OCI-LY1 (cell line): ENCODE measurements around the gene SERPINA5.

Source experiments
- H2AFZ ChIP-seq: fragments of 200-600 bp; sonication (generic), shearing (Covaris generic); 2 replicates; pipeline ENCODE4 v1.6.0; 2014; ENCODE audit warnings: antibody characterized with exemption, mild to moderate bottlenecking, low read length
- H3F3A ChIP-seq: fragments of 200-600 bp; sonication (generic), shearing (Covaris generic); 2 replicates; pipeline ENCODE4 v1.6.0; 2014; ENCODE audit warnings: mild to moderate bottlenecking, antibody characterized with exemption, low read length, moderate library complexity; ENCODE audit not compliant: insufficient read depth
- H3K27ac ChIP-seq: fragments of 200-600 bp; sonication (generic); 2 replicates; pipeline ENCODE4 v1.5.1; 2014; ENCODE audit warnings: low read length, mixed run types, mild to moderate bottlenecking, low read depth; ENCODE audit not compliant: poor library complexity, severe bottlenecking
- H3K27me3 ChIP-seq: fragments of 200-600 bp; sonication (generic); 2 replicates; pipeline ENCODE4 v1.6.0; 2014; ENCODE audit warnings: antibody characterized with exemption, mild to moderate bottlenecking, low read length, moderate library complexity; ENCODE audit not compliant: insufficient read depth
- H3K36me3 ChIP-seq: fragments of 200-600 bp; sonication (generic); 2 replicates; pipeline ENCODE4 v1.6.1; 2014; ENCODE audit warnings: mild to moderate bottlenecking, antibody characterized with exemption, low read length, moderate library complexity, mixed read lengths; ENCODE audit not compliant: insufficient read depth
- H3K4me1 ChIP-seq: fragments of 200-600 bp; sonication (generic); 2 replicates; pipeline ENCODE4 v1.5.1; 2014; ENCODE audit warnings: mild to moderate bottlenecking, low read length, moderate library complexity; ENCODE audit not compliant: insufficient read depth, severe bottlenecking
- H3K4me2 ChIP-seq: fragments of 200-600 bp; sonication (generic), shearing (Covaris generic); 2 replicates; pipeline ENCODE4 v1.6.1; 2014; ENCODE audit warnings: low read length
- H3K4me3 ChIP-seq: fragments of 200-600 bp; sonication (generic); 2 replicates; pipeline ENCODE4 v1.5.1; 2014; ENCODE audit warnings: low read length, low read depth, mild to moderate bottlenecking, mixed read lengths; ENCODE audit not compliant: poor library complexity, severe bottlenecking
- H3K79me2 ChIP-seq: fragments of 200-600 bp; shearing (Covaris generic); 2 replicates; pipeline ENCODE4 v1.6.1; 2016; ENCODE audit warnings: mixed run types, low read length, mixed read lengths; ENCODE audit not compliant: insufficient read depth
- H3K9ac ChIP-seq: fragments of 200-600 bp; sonication (generic), shearing (Covaris generic); 2 replicates; pipeline ENCODE4 v1.6.1; 2014; ENCODE audit warnings: mild to moderate bottlenecking, low read length, mixed read lengths
- H3K9me2 ChIP-seq: fragments of 200-600 bp; sonication (generic), shearing (Covaris generic); 2 replicates; pipeline ENCODE4 v1.6.1; 2014; ENCODE audit warnings: low read depth, mild to moderate bottlenecking, low read length, mixed read lengths
- H3K9me3 ChIP-seq: fragments of 200-600 bp; shearing (Covaris generic); 2 replicates; pipeline ENCODE4 v1.6.1; 2014; ENCODE audit warnings: low read length, mixed read lengths
- H4K20me1 ChIP-seq: fragments of 200-600 bp; sonication (generic), shearing (Covaris generic); 2 replicates; pipeline ENCODE4 v1.6.0; 2016; ENCODE audit warnings: mild to moderate bottlenecking, low read length; ENCODE audit not compliant: insufficient read depth
- CTCF ChIP-seq: fragments of 200-600 bp; sonication (generic), shearing (Covaris generic); IDR thresholded peaks from 2 replicates; pipeline ENCODE4 v1.5.1; 2017; ENCODE audit warnings: mild to moderate bottlenecking, antibody characterized with exemption, low read length, moderate library complexity, mixed read lengths
- EZH2 ChIP-seq: fragments of 200-600 bp; sonication (generic), shearing (Covaris generic); IDR thresholded peaks from 2 replicates; pipeline ENCODE4 v1.8.0; 2017; ENCODE audit warnings: borderline replicate concordance, mixed run types, mild to moderate bottlenecking, antibody characterized with exemption, low read length, moderate library complexity, mixed read lengths

Gene SERPINA5

DNA sequence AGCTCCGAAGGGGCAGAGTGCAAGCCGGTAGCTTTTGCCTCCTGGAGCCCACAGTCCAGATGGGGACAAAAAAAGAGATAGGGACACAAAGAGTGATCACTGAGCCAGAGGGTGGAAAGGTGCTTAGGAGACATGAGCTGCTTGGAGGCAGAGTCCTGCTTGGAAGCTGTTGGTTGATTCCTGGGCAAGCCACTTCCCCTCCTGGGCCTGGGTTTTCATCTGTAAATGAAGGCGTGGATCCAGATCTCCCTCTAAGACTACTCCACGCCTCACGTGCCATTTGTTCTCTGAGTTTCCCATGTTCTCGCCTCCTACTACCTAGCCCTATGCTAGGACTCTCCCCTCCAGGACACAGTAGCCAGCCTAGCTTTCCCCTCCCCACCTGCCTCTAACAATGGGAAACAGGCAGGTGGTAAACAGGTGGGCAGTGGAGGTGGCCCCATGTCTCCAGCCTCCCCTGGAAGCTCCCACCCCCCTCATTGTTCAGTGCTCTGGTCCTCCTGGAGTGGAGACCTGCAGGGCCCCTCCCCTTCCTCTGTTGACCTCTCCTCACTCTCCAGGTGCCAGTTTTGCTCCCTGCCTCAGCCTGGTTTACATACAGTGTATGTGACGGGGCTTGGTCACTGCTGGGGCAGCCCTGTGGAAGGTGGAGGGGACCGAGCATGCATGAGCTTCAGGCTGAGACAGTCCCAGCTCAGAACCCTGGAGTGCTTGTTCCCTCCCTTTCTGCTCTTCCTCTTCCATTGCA lies 34.8 kb downstream of the SERPINA5 start:
- Histone ChIP-seq H3K9me2 (no peaks in the 10 kb centered on the region), H3K9ac (no peak overlapping the region), H4K20me1 (no peaks in the 10 kb centered on the region), H3K27me3 (no peaks in the 10 kb centered on the region), H3K36me3 (no peaks in the 10 kb centered on the region; the same call in 1 of the 2 replicates), H3F3A (no peaks in the 10 kb centered on the region), H3K4me1 (no peaks in the 10 kb centered on the region), H3K4me2 (no peak overlapping the region), H3K4me3 (no peak overlapping the region), H2AFZ (no peak overlapping the region), H3K27ac (no peak overlapping the region), H3K79me2 (no peaks in the 10 kb centered on the region), H3K9me3 (0 out of 2 replicates have a peak, but pooled peaks cover 2% of the 10 kb centered on the region)
- no peak for TF ChIP-seq CTCF
- no peak for TF ChIP-seq EZH2

- Histone ChIP-seq H3K36me3 (no peaks in the 10 kb centered on the region; the same call in 1 of the 2 replicates), H3K9me3 (0 out of 2 replicates have a peak, but pooled peaks cover 2% of the 10 kb centered on the region), H2AFZ (no peak overlapping the region), H3K4me2 (no peak overlapping the region), H3K27me3 (no peaks in the 10 kb centered on the region), H3K4me3 (no peak overlapping the region), H3F3A (no peaks in the 10 kb centered on the region), H3K9ac (no peak overlapping the region), H3K9me2 (no peaks in the 10 kb centered on the region), H3K79me2 (no peaks in the 10 kb centered on the region), H4K20me1 (no peaks in the 10 kb centered on the region), H3K4me1 (no peaks in the 10 kb centered on the region), H3K27ac (no peak overlapping the region)
- no peak for TF ChIP-seq CTCF
- TF ChIP-seq EZH2, result no peak
These were observed 36.2 kb downstream of the SERPINA5 start for GRCh38 chr14:94617366-94617941.

DNA sequence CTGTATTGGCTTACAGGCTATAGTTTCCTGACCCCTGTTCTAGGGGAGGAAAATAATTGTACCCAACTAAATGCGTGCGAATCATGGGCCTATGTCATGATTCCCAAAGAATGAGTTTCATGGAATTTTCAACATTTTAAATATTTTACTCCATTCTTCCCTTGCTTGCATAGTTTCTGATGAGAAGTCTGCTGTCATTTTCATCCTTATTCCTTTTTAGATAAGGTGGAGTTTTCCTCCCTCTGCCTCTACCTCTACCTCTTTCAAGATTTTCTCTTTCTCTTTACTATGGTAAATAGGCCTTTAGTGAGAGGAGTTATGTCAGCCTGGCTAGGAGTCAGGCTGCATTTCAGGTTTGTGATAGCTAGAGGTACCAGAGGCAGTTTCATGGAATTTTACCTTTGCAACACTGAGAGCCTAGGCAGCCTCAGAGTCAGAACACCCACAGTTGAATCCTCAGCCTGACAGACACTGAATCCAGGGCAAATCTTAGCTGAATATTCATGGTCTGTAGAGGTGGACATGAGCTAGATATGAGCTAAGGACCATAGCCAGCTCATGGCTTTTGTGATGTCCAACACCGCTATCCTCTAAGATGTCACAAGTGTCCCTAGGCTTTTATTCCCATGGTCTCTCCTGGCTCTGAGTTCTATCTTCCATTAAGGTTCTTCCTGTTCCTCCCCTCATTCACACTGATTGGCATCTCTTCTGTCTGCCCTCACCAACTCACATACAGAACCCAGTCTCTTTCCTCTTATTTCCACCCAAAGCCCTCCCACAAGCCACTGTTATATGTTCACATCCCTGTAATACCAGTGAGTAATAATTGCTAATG lies 37.0 kb downstream of the SERPINA5 start:
- Histone ChIP-seq H3K4me3 (no peak overlapping the region), H3K27me3 (no peaks in the 10 kb centered on the region), H3K9me2 (no peaks in the 10 kb centered on the region), H3K79me2 (no peaks in the 10 kb centered on the region), H3K27ac (no peak overlapping the region), H3K9me3 (0 out of 2 replicates have a peak, but pooled peaks cover 2% of the 10 kb centered on the region), H4K20me1 (no peaks in the 10 kb centered on the region), H3K4me1 (no peaks in the 10 kb centered on the region), H3K4me2 (no peak overlapping the region), H3K36me3 (no peaks in the 10 kb centered on the region; the same call in 1 of the 2 replicates), H2AFZ (no peak overlapping the region), H3K9ac (no peak overlapping the region), H3F3A (no peaks in the 10 kb centered on the region)
- TF ChIP-seq EZH2, result no peak
- no peak for TF ChIP-seq CTCF
